ENCODE results near the gene LOXL1. TPM values are rescaled to one million over a fixed set of nuclear protein-coding genes. Genes with fewer than 3 reads are reported as not detected.

LOXL1 gene
- total RNA-seq, 2 experiments from 2014 or later, result not detected

GRCh38 chr15:73939138-73939537, 12.9 kb downstream of the LOXL1 start:
- ChIA-PET CTCF (ENCODE audit: unreplicated experiment) (interaction anchor here (0.6 kb wide), 1 partner anchor 110 kb away, joined by 6 read pairs; no protein-coding TSS in a partner anchor), POLR2A (no interaction called here)
- no peaks in the 10 kb centered on the region for H3K79me2 ChIP-seq (ENCODE audit: insufficient read depth, low read depth, low read length)
- no peaks in the 10 kb centered on the region for H3K9me3 ChIP-seq (ENCODE audit: low read length)
- H3K36me3 ChIP-seq (ENCODE audit: insufficient read depth, low read length), result no peaks in the 10 kb centered on the region
- H2AFZ ChIP-seq (ENCODE audit: low read length), result no peak overlapping the region
- no peaks in the 10 kb centered on the region for H3K4me1 ChIP-seq (ENCODE audit: insufficient read depth, low read length, poor library complexity, severe bottlenecking)
- no peaks in the 10 kb centered on the region for H4K20me1 ChIP-seq (ENCODE audit: insufficient read depth, low read length)
- H3K4me2 ChIP-seq (ENCODE audit: low read length), result no peak overlapping the region
- TF ChIP-seq CTCF (conservative IDR thresholded peaks at IDR 0.05; ENCODE audit: low read length) (no peak), EZH2phosphoT487 (IDR thresholded peaks at IDR 0.05; ENCODE audit: borderline replicate concordance, low read depth, low read length) (no peak)
- no peak overlapping the region for H3K27ac ChIP-seq (ENCODE audit: low read depth, low read length, poor library complexity, severe bottlenecking)
- no TSS peak for BruUV-seq (replicated peaks)
- intact Hi-C loops (cut with micrococcal nuclease; ENCODE audit: unreplicated experiment), result no loop called here
- DNase-seq (ENCODE audit: low spot score), result no peak
- H3K4me3 ChIP-seq (ENCODE audit: low read depth, low read length, poor library complexity, severe bottlenecking), result no peak overlapping the region
- H3K9me2 ChIP-seq (ENCODE audit: insufficient read depth, low read length), result no peaks in the 10 kb centered on the region

- no peaks in the 10 kb centered on the region for H3K79me2 ChIP-seq (ENCODE audit: insufficient read depth, low read depth, low read length)
- POLR2A ChIA-PET, result no interaction called here
Measured at GRCh38 chr15:73940061-73940981, 14.1 kb downstream of the LOXL1 start.

More at GRCh38 chr15:73940061-73940981, 14.1 kb downstream of the LOXL1 start:
- BruUV-seq (replicated peaks), result no TSS peak
- intact Hi-C loops (cut with micrococcal nuclease; ENCODE audit: unreplicated experiment), result no loop called here
- Histone ChIP-seq H3K36me3 (ENCODE audit: insufficient read depth, low read length) (no peaks in the 10 kb centered on the region), H3K4me1 (ENCODE audit: insufficient read depth, low read length, poor library complexity, severe bottlenecking) (no peaks in the 10 kb centered on the region), H3K4me2 (ENCODE audit: low read length) (no peak overlapping the region), H3K4me3 (ENCODE audit: low read depth, low read length, poor library complexity, severe bottlenecking) (no peak overlapping the region), H3K9me2 (ENCODE audit: insufficient read depth, low read length) (no peaks in the 10 kb centered on the region), H3K9me3 (ENCODE audit: low read length) (no peaks in the 10 kb centered on the region), H2AFZ (ENCODE audit: low read length) (no peak overlapping the region), H3K27ac (ENCODE audit: low read depth, low read length, poor library complexity, severe bottlenecking) (no peak overlapping the region), H4K20me1 (ENCODE audit: insufficient read depth, low read length) (no peaks in the 10 kb centered on the region)
- CTCF ChIA-PET (ENCODE audit: unreplicated experiment), result no interaction called here
- no peak for DNase-seq (ENCODE audit: low spot score)
- TF ChIP-seq EZH2phosphoT487 (IDR thresholded peaks at IDR 0.05; ENCODE audit: borderline replicate concordance, low read depth, low read length), result no peak
- TF ChIP-seq CTCF (conservative IDR thresholded peaks at IDR 0.05; ENCODE audit: low read length), result no peak
